Measurements from ENCODE around the gene ELF1. TPM values are rescaled to one million over a fixed set of nuclear protein-coding genes. Genes with fewer than 3 reads are reported as not detected.

Gene ELF1
- total and polyA plus RNA-seq, 10 of the 15 experiments (the other 5 are each of a cell fraction or from before 2014, with no cell fraction given): 43.3 to 97.6 (median 55.7) TPM

- TF ChIP-seq ETV6 (conservative IDR thresholded peaks at IDR 0.05 in 1 of 2, IDR thresholded peaks at IDR 0.05 in 1 of 2; ENCODE audit: borderline replicate concordance in 1 of 2, low read depth in 1 of 2): no peak
- TF ChIP-seq JUND (IDR thresholded peaks at IDR 0.05; ENCODE audit: low read depth, low read length): no peak
- TF ChIP-seq, protein P1, sequence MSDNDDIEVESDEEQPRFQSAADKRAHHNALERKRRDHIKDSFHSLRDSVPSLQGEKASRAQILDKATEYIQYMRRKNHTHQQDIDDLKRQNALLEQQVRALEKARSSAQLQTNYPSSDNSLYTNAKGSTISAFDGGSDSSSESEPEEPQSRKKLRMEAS (IDR thresholded peaks at IDR 0.05; ENCODE audit: low read depth, low read length): no peak
- TF ChIP-seq DPF2 (IDR thresholded peaks at IDR 0.05): no peak
- no peak for TF ChIP-seq EZH2 (IDR thresholded peaks at IDR 0.05; ENCODE audit: borderline replicate concordance, control insufficient read depth, low read depth, low read length)
- TF ChIP-seq KAT2A (conservative IDR thresholded peaks at IDR 0.05; ENCODE audit: control insufficient read depth, low read depth, low read length): no peak
- no peak for TF ChIP-seq BHLHE40 (IDR thresholded peaks at IDR 0.05; ENCODE audit: borderline replicate concordance in 1 of 2, low read depth in 2 of 2, low read length in 1 of 2)
- no peak for TF ChIP-seq CEBPB (IDR thresholded peaks at IDR 0.05; ENCODE audit: borderline replicate concordance in 1 of 2, low read depth in 2 of 2, low read length in 2 of 2)
- no peak for TF ChIP-seq PAX5 (IDR thresholded peaks at IDR 0.05; ENCODE audit: borderline replicate concordance, low read depth, low read length)
- peak; percentile 74 for TF ChIP-seq NFIC (IDR thresholded peaks at IDR 0.05; ENCODE audit: low read depth, low read length)
- TF ChIP-seq, protein P2, sequence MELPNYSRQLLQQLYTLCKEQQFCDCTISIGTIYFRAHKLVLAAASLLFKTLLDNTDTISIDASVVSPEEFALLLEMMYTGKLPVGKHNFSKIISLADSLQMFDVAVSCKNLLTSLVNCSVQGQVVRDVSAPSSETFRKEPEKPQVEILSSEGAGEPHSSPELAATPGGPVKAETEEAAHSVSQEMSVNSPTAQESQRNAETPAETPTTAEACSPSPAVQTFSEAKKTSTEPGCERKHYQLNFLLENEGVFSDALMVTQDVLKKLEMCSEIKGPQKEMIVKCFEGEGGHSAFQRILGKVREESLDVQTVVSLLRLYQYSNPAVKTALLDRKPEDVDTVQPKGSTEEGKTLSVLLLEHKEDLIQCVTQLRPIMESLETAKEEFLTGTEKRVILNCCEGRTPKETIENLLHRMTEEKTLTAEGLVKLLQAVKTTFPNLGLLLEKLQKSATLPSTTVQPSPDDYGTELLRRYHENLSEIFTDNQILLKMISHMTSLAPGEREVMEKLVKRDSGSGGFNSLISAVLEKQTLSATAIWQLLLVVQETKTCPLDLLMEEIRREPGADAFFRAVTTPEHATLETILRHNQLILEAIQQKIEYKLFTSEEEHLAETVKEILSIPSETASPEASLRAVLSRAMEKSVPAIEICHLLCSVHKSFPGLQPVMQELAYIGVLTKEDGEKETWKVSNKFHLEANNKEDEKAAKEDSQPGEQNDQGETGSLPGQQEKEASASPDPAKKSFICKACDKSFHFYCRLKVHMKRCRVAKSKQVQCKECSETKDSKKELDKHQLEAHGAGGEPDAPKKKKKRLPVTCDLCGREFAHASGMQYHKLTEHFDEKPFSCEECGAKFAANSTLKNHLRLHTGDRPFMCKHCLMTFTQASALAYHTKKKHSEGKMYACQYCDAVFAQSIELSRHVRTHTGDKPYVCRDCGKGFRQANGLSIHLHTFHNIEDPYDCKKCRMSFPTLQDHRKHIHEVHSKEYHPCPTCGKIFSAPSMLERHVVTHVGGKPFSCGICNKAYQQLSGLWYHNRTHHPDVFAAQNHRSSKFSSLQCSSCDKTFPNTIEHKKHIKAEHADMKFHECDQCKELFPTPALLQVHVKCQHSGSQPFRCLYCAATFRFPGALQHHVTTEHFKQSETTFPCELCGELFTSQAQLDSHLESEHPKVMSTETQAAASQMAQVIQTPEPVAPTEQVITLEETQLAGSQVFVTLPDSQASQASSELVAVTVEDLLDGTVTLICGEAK (IDR thresholded peaks at IDR 0.05; ENCODE audit: borderline replicate concordance): no peak
- TF ChIP-seq, protein P3, sequence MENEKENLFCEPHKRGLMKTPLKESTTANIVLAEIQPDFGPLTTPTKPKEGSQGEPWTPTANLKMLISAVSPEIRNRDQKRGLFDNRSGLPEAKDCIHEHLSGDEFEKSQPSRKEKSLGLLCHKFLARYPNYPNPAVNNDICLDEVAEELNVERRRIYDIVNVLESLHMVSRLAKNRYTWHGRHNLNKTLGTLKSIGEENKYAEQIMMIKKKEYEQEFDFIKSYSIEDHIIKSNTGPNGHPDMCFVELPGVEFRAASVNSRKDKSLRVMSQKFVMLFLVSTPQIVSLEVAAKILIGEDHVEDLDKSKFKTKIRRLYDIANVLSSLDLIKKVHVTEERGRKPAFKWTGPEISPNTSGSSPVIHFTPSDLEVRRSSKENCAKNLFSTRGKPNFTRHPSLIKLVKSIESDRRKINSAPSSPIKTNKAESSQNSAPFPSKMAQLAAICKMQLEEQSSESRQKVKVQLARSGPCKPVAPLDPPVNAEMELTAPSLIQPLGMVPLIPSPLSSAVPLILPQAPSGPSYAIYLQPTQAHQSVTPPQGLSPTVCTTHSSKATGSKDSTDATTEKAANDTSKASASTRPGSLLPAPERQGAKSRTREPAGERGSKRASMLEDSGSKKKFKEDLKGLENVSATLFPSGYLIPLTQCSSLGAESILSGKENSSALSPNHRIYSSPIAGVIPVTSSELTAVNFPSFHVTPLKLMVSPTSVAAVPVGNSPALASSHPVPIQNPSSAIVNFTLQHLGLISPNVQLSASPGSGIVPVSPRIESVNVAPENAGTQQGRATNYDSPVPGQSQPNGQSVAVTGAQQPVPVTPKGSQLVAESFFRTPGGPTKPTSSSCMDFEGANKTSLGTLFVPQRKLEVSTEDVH (IDR thresholded peaks at IDR 0.05; ENCODE audit: low read depth, partially characterized antibody): no peak
- no peak for TF ChIP-seq RB1 (IDR thresholded peaks at IDR 0.05; ENCODE audit: borderline replicate concordance)
- no peak for TF ChIP-seq ZBTB11 (CRISPR knock-in tag; IDR thresholded peaks at IDR 0.05)
- no peak for TF ChIP-seq KDM1A (IDR thresholded peaks at IDR 0.05; ENCODE audit: borderline replicate concordance)
- no peak for TF ChIP-seq SMARCA5 (IDR thresholded peaks at IDR 0.05)
- TF ChIP-seq SMC3 (IDR thresholded peaks at IDR 0.05; ENCODE audit: borderline replicate concordance, low read length): no peak
- no peak for TF ChIP-seq RBBP5 (conservative IDR thresholded peaks at IDR 0.05)
- TF ChIP-seq SMAD5 (IDR thresholded peaks at IDR 0.05; ENCODE audit: low read depth): no peak
Observed at GRCh38 chr13:41008349-41008980, 10.7 kb downstream of the ELF1 start (continued).
